G401 (cell line): ENCODE data around the gene TRAF3. TPM values are rescaled to one million over a fixed set of nuclear protein-coding genes. Genes with fewer than 3 reads are reported as not detected.
"Not testable (repeated sequence)": the region's sequence is repeated elsewhere in the genome, so short reads cannot be mapped to it uniquely, and the experiment has no call there.

Source experiments
- DNase-seq: peaks from one replicate; pipeline ENCODE4 v3.0.0-alpha.2; 2015; ENCODE audit warnings: low spot score
- in situ Hi-C: cut with HindIII; loops from 2 replicates; pipeline ENCODE4 v1.10.0; 2016; ENCODE audit warnings: low sequenced_read_pairs, mixed read lengths
- total RNA-seq: library from RNA; depleted of rRNA; stranded (reverse); fragments of >200 nt; shearing (Covaris generic); gene quantifications from 2 replicates; pipeline ENCODE4 v1.2.3, GENCODE V29; 2014

Gene TRAF3
- total RNA-seq, 1 experiment from 2014 or later, result 45.5 TPM

DNA sequence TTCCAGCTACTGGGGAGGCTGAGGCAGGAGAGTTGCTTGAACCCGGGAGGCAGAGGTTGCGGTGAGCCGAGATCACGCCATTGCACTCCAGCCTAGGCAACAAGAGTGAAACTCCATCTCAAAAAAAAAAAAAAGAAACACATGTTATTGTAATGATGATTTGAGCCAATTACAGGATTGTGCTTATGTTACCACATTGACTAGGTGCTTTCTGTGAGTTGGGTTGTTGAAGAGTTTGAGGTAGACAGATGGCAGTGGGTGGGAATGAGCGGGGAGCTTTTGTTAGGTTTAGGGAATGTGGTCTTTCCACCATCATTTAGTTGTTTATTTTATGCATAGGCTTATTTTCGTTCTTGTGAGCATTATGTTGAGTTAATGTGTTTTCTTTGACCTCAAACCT, 45.6 kb downstream of the TRAF3 start:
- in situ Hi-C loops, DNase-seq: not testable (repeated sequence)

DNA sequence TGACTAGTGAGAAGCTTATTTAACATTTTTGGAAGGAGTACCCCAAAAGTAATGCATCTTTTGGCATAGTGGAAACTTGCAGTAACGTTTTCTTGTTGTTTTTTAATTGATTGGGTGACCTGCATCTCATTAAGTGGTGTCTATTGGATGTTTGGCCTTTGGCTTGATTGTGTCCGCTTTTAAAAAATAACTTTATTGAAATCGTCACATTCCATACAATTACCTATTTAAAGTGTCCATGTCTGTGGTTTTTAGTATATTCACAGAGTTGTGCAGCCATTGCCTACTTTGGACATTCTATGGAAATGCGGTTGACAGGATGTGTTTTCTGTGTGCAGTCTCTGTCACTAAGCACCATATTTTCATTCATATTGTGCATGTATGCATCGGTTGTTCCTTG, 46.3 kb downstream of the TRAF3 start:
- in situ Hi-C loops, result no loop called here
- no peak for DNase-seq

DNA sequence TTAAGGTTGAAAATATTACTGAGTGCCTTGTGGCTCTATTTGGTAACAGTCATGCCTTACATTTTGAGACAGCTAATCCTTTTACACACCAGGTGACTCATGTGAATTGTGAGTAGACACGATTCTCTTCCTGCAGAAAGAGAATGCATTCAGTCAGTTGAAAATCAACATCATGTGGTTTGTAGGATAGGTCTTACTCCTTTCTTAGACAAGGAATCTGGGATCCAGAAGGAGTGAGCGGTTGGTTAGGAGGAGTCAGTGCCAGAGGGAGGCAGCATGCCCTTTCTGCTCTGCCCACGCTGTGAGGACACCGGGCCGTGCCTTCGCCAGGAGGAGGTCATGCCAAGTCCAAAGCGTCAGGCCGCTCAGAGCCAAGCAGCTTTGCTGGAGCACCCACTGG, 47.6 kb downstream of the TRAF3 start:
- in situ Hi-C loops, result no loop called here
- DNase-seq, result peak; percentile 91

DNA sequence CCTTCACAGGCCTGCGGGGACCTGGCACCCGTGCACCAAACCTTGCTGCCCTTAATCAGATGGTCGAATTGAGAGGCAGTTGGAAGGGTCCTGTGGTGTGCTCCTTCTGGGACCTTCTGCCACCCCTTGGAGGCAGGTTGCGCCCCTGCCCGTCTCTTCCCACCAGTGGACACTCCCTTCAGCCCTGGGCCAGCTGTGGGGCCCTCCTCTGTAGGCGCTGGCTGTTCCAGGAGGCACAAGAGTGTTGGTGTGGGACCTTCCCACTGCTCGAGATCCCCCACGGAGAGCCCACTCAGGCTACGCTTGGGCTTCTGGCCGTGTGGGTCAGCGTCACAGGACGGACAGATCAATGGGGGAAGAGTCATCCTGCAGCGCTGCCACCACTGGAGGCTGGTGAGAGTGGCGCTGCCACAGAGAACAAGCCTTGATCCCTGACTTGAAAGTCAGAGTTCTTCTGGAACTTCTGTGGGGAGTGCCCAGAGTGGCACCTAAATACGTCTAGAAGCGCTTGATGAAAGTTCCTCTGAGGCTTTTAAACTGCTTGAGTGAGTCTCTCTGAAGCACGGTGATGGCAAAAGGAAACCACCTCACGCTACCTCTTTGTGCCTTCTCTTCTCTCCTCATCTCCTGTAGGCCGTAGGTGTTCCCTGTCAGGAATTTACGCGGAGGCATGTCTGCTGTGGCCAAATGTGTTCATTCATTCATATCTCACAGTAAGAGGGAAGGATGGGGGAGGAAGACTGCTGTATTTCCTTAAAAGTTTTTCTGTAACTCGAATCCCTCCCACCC, 48.3 kb downstream of the TRAF3 start:
- in situ Hi-C loops, result no loop called here

DNA sequence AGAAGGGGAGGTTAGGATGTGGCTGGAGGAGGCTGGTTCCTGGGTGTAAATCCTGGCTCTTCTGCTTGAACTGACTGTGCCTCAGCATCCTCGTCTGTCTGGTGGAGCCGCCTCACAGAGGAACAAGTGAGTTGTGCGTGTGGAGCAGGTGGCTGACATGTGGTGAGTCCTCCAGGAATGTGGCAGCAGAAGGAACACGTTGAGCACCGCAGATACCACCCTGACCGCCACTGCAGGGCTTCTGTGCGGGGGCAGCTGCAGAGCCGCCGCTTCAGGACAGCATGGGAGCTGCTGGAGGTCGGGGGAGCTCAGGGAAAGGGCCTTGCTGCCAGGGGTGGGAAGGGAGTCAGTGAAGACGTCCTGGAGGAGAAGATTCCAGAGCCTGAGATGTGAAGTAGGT, 48.9 kb downstream of the TRAF3 start:
- in situ Hi-C loops, result no loop called here
- no peak for DNase-seq

More for the DNA sequence above, 48.3 kb downstream of the TRAF3 start:
- peak; percentile 9 for DNase-seq

DNA sequence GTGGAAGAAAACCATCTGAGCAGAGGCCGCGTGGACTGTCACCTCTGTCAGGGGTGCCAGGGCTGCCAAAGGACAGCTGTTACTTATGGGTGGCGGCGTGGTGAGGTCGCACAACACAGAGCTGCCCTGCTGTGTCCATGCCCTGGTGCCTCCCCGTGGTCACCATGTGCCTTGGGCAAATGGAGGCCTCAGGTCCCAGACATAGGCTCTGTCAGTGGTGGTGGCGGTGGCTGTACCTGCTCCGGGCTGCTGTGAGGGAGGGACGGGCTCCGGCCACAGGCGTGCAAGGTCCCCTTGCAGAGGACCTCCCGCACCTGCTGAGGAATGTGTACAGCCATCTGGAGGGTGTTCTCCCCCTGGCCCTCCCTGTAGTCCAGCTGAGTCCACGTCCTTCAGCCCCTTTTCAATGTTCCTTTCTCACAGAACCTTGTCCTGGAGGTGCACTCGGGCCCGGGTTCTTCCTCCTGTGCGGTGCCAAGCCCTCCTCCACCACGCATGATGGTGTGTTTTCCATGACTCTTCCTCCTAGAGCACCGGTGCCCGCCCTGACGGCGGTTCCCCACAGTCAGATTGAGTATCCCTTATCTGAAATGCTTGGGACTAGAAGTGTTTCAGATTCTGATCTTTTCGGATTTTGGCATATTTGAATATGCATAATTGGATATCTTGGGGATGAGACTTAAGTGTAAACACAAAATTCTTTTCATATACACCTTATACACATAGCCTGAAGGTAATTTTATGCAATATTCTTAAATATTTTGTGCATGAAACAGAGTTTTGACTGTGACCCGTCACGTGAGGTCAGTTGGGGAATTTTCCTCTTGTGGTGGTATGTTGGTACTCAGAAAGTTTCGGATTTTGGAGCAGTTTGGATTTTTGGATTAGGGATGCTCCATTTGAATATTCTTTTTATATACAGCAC, 49.8 kb downstream of the TRAF3 start:
- in situ Hi-C loops, result no loop called here
- no peak for DNase-seq

DNA sequence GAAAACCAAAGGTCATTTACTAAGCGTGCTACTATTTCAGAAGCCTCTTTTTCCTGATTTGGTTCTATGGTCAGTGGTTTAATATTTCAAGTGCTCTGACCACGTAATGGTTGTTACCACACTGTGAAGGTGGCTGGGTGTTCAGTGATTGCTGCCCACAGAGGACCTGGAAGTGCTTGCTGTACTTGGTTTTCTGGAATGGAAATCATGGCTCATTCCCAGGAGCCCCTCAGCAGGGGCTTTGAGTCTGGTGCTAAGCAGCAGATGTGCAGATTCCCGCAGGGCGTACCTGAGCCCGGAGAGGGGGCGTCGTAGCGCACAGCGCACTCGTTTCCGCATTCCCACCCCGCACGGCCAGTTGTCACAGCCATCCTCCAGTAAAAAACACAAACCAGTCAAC, 50.5 kb downstream of the TRAF3 start:
- DNase-seq, result peak; percentile 30
- in situ Hi-C loops, result no loop called here

DNA sequence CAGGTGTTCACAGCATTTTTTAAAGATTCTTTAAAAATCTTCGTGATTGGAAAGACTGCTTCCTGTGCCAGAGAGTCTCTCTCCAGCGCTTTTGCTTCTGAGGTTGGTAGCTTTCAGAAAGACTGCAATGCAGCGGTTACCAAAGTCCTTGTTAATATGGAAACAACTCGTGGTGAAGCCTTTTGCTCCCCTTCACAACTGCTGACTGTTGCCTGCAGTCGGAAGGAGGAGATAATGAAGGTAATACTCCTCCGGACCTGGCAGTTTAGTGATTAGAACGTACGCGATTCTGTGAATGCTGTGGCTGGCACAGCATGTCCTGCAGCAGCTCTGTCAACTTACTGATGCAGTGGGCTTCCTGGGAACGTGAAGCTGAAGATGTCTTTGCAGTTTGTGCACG, 50.9 kb downstream of the TRAF3 start:
- in situ Hi-C loops, result no loop called here
- DNase-seq, result peak; percentile 22

DNA sequence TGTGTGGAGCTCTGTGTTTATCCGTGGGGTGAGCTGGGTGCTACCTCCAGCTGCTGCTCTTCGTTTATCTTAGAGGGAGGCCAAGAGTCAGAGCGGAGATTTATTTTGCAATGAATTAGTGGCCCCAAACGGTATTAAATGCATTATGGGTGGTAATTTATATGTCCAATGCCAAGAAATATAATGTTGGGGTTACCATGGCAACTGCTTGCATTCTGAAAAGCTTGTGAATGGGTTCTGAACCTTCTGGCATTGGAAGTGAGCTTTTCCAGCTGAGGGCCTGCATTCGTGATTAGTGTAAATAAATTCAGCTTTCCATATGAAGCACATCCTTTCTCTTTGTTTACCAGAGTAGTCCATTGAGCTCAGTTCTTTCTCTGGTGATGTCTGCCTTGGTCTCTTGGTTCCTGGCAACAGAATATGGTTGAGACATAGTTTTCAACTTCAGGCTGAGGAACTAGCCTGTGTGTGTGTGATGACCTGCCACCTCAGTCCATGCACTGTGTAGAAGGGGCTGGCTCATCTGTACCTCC, 51.8 kb downstream of the TRAF3 start:
- in situ Hi-C loops, result no loop called here
- peak; percentile 22 for DNase-seq

DNA sequence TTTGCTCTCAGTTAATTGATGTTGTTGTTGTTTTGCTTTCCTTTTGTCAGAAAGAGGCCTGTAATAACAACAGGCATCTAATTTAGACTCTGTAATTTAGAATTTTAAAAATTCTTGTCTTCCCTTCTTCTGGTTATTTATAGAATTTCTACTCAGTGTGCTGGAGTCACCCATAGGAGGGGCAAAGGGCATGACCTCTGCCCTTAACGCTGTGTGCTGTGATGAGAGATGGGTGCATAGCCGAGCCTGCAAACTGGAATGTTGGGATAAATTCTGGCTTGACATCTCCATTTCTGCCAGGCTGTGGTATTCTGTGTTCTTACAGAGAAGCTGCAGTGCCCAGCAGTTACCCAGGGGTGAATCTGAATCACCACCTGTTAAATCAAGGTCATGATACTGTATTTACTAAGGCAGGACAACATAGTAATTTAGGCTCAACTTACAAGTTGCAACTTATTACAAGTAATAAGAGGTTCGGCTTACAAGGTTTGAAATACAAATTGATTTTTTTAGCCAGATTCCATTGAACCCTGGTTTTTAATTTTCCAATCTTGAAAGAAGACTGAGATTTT, 53.3 kb downstream of the TRAF3 start:
- no peak for DNase-seq
- in situ Hi-C loops, result no loop called here

DNA sequence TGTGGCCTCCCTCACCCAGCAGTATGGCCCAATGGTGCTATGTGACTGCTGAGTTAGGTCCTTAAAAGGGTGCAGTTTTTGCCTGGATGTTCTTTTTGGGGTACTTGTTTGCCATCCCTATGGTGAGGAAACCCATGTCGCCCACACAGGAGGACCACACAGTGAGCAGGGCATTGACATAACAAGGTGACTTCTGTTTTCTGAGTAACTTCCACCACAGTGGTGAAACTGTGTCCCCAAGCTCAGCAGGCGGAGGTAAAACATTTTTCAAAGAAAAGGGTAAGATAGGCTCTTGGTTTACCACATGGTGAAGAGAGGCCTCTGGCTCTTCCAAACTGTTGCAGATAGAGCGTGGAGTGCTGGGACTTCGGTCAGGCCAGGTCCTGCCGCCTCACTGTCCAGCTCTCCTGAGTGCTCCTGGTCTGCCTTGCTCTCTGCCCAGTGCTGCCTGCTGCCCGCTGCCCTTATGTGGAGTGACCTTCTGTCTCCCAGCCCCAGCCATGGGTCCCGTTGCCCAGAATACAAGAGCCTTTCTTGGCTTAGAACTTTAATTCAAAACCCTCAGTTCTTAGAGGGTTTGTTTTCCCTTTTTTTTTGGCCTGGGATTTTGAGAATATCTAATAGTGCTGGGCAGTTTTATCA, 54.0 kb downstream of the TRAF3 start:
- in situ Hi-C loops, result no loop called here
- no peak for DNase-seq

DNA sequence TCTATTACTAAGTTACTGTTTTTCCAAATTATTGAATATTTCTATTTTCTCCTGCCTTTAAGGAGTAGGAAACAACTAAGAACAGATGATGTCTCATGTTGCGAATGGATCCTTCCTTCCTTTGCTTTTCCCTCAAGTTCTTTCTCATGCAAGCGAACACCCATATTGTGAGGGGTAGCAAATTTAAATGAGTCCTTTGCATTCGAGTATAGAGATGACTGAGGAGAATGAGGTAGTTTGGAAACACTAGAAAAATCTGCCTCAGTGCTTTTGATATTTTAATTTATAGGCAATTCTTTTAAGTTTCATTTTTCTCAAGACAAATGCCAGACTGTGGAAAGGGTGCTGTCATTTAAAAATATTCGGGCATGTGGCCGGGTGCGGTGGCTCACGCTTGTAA, 56.1 kb downstream of the TRAF3 start:
- in situ Hi-C loops, result no loop called here
- no peak for DNase-seq

DNA sequence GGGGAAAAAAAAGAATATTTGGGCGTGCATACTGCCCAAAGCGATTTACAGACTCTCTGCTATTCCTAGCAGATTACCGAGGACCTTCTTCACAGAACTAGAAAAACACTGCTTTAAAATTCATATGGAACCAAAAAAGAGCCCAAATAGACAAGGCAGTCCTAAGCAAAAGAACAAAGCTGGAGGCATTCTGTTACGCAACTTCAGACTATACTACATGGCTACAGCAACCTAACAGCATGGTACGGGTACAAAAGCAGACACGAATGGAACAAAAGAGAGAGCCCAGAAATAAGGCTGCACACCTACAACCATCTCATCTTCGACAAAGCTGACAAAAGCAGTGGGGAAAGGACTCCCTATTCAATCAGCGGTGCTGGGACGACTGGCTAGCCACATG, 56.7 kb downstream of the TRAF3 start:
- in situ Hi-C loops, result no loop called here
- no peak for DNase-seq

DNA sequence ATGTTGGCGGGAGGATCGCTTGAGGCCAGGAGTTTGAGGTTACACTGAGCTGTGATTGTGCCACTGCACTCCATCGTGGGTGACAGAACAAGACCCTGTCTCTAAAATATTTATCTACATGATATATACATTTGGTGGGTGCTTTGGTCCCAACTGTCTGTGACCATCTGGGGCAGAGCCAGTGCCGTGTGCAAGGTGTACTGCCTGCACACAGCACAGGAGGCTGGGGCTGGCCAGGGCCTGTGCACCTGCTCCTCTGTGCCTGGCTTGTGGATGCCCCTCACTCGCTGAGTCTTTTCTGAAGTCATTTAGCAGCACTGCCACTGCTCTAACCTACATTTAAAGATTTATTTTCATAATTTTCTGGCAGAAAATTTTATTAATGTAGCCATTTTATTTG, 58.7 kb downstream of the TRAF3 start:
- DNase-seq, result no peak
- in situ Hi-C loops, result no loop called here

DNA sequence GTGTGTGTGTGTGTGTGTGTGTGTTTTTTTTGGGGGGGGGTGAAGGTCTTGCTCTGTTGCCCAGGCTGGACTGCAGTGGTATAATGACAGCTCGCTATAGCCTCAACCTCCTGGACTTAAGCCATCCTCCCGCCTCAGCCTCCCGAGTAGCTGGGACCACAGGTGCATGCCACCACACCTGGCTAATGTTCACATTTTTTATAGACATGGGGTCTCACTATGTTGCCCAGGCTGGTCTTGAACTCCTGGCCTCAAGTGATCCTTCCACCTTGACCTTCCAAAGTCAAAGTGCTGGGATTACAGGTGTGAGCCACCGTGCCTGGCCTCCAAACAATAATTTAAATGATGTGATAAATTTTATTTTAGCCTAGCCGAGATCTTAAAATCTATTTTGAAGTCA, 59.9 kb downstream of the TRAF3 start:
- in situ Hi-C loops, DNase-seq: not testable (repeated sequence)

DNA sequence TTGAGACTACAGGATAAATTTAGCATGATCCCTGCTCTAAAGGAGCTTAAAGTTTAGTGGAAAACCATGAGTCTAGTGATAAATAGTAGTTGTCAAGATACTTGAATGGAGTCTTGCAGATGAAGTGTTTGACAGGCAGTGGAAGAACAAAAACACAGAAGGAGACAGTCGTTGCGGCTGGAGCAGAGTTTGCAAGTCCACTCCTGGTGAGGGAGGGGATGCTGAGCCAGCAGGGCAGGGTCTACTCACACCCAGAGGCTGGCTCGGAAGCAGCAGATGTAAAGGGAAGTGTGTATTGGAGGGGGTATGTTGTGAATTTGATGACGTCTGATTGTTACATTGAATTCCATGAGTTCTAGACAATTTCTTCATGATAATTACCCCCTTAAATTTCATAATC, 61.3 kb downstream of the TRAF3 start:
- in situ Hi-C loops, result no loop called here

DNA sequence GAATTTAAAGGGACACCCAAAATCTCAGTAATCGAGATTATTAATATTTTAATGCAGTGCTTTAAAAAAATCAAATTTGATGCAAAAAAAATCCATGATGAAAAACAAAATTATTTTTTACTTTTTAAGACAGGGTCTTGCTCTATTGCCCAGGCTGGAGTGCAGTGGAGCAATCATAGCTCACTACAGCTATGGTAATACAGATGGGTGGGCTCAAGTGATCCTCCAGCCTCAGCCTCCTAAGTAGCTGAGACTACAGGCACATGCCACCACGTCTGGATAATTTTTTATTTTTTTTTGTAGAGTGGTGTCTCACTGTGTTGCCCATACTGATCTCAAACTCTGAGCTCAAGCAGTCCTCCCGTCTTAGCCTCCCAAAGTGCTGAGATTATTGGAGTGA, 62.9 kb downstream of the TRAF3 start:
- in situ Hi-C loops, result no loop called here
- DNase-seq, result no peak

More for the DNA sequence above, 61.3 kb downstream of the TRAF3 start:
- DNase-seq, result no peak

DNA sequence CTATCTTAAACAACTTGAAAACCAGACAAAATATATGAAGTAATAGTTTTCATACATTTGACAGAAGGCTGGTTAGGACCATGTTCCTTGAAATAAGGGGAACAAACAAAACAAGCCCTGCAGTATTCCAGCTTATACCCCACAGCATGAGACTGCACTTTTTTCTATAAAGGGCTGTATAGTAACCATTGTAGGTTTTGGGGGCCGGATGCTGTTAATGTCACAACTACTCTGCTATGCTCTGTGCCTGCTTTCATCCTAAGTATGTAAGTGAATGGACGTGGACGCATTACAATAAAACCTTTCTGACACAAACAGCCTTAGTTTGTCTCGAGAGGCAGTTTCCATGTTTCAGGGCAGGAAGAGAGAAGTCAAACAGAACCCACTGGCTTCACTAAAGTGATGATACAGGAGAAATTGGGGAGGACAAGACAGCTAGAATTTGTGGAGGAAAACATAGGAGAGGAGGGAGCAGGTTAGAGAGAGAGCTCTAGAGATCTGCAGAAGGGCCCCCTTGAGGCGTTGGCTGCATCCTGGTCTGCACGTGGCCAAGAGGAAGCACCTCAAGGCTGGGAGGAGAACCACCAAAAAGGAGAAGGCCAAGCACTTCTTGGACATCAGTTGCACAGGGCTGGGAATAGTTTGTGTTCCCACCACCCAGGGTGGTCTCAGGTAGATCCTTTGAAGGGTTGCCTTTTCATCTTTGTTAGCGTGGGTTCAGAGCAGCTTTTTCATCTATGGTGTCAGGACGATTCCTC, 63.7 kb downstream of the TRAF3 start:
- in situ Hi-C loops, result no loop called here
- no peak for DNase-seq
